Stimulated activated CD4-positive, alpha-beta T cell treated with anti-CD3 and anti-CD28 coated beads, Interleukin-2, amount 100 ng/mL, for 24 hours (primary cell): ENCODE results near the gene KLHL33.
"Not testable (repeated sequence)": the region's sequence is repeated elsewhere in the genome, so short reads cannot be mapped to it uniquely, and the experiment has no call there.

Experiments
- DNase-seq, 2 donors: peaks; one replicate each; pipeline ENCODE4 v3.0.0-alpha.2; 2020

The KLHL33 gene

DNA sequence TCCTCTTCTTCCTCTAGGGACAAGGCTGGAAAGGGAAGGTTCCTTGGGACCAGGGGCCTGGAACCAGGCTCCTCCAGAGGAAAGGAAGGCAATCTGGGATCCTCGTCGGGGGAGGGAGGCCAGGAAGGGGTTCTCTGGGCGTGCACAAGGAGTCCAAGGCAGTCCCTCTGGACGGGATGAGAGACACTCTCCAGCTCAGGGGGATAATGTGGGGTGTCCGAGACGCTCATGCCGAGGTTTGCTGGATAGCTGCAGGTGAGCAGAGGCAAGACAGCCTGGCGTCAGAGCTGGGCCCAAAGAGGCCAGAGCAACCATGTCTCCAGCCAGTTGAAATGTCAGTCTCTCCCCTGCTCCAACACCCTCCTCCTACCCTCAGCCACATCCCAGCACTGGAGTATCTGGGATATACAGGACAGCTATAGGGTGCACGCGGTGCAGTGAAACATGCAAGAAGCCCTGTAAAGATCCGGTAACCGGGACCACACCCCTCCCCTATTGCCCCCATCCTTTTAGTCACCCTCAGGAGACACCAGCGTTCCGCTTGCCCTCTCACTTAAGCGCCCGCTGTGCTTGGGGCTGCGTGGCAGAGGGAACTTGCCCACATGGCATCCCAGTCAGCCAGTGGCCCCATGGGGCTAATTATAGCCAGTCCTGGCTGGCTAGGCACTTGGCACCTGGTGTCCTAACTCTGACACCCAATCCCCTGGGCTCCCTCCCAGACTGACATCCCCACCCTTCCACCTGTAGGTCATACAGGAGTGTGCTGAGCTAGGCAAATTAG lies at the start of gene KLHL33:
Gene KLHL33, minus strand, starts transcription at position 585 of the 781 bp plus-strand sequence. Its CDS starts 355 bp downstream, at position 230.
- no peak for DNase-seq

DNA sequence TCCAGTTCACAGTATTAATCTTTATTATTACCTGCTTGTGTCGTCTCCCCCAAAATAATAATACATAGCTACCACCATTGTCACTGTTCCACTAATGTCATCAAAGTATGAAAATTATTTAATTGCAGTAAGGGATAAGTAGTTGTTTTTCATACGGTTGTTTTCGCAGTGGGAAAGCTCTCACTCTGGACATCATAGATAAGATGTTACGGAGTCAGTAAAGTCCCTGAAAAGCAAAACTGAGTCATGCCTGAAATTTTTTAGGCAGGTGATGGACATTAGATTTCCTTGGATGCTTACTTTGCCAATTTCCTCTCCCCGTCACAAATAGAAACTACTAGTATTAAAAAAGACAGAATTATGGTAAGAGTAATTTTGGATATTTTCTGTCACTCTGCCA lies 46.4 kb upstream of the KLHL33 start:
- DNase-seq: no peak

DNA sequence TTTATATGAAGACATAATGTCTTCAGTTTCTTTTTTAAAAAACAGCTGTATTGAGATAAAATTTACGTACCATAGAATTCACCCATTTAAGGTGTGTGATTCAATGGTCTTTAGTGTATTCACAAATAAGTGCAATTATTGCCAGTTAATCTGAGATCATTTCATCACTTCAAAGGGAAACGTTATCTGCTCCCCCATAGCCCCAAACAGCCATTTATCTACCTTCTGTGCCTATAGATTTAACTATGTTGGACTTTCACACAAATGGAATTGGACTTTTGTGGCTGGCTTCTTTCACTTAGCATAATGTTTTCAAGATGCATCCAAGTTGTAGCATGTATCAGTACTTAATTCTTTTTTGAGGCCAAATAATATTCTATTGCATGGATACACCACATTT lies 42.9 kb upstream of the KLHL33 start:
- DNase-seq: no peak

DNA sequence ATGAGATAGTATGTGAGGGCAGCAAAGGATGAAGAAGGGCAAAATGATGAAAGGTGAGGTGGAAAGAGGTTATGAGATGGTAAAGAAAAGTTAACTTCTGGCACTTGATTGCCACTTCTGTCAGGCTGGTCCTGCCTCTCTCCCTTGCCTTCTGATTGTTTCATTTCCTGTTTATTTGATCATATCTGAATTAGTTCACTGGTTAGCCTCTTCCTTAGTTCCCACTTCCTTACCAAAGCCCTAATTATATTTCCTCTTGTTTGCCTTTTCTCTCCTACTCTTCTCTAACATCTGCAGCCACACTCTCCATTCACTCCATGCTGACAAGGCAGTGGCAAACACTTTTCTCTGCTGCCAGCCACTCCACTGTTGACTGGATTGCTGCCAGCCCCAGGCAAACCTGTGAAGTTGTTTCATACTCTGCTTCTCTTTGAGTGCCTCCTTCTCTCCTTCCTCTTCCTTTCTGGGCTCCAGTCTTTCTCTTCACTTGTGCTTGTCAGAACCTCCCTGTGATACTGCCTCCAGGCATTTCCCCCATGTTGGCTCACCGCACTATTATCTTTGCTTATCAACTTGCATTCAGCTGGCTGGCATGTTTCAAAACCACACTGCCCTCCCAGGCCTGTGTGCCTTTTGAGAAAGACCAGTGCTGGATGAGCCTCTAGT lies 41.4 kb upstream of the KLHL33 start:
- DNase-seq: no peak

DNA sequence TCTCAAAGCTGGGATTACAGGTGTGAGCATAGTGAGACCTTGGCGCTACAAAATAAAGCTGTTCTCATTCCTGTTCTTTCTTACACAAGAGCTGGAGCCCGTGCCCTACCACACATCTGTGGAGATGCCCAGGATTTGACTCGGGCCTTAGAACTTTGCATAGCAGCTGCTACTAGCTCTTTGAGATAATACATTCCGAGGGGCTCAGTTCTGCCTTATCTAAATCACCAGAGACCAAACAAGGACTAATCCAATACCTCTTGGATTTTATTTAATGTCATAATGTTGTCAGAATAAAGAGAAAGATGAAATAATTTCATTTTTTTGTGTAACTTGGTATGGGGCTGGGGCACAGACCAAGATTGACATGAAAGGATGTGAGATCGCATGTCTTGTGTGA lies 40.8 kb upstream of the KLHL33 start:
- DNase-seq: no peak

DNA sequence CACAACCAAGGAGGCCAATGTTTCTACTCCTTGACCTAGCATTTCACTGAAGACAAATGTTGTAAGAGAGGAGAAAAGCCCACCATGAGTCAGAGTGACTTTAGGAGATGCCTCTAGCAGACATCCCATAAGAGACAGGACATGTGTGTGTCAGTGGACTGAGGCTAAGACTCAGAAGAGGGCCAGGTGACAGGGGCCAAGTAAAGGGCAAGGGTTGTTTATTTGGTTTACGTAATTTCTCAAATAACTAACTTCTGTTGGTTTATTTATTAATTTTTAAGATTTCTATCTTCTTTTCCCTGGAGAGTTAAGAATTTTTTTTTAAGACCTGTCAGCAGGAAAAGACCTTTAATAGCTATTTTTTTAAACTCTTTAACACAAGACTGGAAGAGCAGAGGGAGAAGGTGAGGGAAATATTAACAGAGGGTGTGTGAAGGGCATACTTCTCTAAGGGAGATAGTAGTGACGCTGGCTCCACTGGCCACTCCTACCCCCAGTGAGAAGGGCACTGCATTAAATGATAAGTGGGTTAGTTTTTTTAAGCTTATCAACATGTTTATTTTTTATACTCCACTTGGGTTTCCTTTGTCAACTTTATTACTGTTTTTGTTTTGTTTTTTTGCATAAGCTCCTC lies 36.7 kb upstream of the KLHL33 start:
- no peak for DNase-seq

DNA sequence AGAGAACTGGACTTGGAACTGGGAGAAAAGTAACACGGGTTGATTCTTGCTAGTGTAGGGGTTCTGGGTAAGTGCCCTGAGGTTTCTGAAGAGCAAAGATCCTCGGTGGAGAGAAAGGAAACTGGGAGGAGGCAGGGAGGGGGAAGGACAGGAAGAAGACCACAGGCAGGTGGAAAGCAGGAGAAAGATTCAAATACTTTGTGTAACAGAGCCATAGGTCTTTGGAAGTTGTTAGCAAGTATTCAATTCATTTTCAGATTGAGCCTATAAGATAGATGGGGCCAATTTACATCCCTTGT lies 34.6 kb upstream of the KLHL33 start:
- DNase-seq: no peak

GRCh38 chr14:20469890-20470602 lies 34.1 kb upstream of the KLHL33 start:
- peak; percentile 64 to 73 for DNase-seq

- peak; percentile 88 to 89 for DNase-seq
Observed at GRCh38 chr14:20469242-20469889, 33.4 kb upstream of the KLHL33 start, which contains the start of gene PNP. TSS of gene PNP (plus strand) at chr14:20469406. CDS start at chr14:20469525, 119 bp downstream.

DNA sequence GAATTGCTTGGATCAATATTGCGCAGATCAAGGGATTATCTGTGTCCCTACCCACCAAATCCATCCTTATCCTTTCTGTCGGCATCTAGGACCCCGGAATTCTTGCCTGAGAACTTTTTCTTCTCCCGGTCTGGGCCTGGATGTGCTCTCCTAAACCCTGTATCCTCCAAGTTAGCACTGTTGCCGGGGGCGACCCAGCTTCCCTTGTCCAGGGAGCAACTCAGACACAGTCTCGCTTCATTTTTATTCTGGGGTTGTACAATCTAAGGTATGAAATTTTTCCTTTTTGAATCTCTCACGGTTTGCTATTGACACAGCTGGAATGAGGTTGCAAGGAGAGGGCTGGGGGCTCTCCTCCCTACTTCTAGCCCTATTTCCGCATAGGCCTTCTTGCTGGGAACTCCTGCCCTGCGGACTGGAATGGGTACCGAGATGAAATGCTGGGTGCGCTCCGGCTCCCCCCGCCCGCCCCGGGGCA lies 32.8 kb upstream of the KLHL33 start:
- DNase-seq: no peak

GRCh38 chr14:20461225-20462141 lies 25.5 kb upstream of the KLHL33 start, which contains the start of gene PIP4P1:
TSS of gene PIP4P1 (minus strand) at chr14:20461434. CDS start at chr14:20461325, 109 bp downstream.
- DNase-seq: peak; percentile 97 to 98

DNA sequence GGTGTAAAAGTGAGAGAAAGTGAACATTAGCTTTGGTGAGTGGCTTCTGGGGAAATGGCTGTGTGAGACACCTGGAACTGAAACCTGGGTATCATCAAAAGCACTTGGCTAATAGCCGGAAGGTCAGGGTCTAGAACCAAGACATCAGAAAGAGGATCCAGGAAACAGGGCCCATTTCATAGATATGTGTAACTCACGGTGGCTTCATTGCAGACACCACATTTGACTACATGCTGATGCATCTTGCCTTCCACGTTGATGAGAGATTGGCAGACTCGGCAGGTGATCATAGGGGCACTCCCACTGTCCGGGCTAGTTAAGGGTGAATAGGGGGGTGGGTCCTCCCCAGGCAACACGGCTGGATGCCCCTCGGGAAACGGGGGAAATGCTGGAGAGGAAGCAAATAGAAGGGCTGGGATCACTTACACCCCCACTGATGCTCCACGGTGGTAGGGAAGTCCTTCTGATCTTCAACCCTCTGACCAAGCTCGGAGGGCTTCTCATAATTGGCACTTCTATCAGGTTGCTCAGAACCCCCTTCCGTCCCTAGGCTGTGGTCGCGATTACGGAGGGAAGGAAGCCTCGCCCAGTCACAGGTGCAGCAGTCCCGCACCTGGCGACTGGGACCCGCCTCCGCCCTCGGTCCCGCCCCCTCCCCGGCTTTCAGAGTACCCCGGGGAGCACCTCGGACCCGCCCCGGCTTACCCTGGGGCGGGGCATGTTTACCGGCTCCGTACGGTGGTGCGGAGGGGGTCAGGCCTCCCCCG lies 24.7 kb upstream of the KLHL33 start:
- peak; percentile 45 to 55 for DNase-seq

DNA sequence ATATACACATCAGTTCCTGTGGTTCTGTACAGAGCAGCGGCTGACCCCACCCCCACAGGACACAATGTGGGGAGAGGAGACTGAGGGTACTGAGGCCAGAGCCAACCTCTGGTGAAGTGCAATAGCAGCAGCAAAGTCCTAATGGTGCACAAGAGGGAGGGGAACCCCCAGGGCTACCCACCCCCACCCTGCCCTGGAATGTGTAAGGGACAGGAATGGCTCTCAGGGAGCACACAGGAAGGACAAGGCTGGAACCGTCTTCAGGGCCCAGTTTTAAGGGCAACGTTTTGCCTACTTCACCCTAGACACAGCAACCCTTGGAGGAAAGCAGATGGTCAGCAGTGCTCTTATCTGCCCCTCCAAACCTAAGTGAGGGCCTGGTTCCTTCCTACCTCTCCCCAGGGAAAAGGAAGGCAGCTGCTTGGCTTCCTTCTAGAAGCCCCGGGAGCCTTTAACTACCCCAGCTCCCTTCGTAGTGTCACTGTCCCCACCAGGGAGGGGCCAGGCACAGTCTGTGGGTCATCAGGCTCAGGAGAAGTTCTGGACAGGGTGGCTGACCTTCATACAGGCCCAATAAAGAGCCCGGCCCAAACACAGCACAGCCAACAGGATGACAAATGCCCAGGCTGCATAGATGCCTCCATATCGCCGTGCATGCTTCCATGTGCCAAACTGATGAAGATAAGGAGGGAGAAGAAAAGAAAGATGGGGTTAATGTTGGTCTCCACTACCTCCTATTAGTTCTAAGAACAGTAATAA lies 22.2 kb upstream of the KLHL33 start:
- DNase-seq: no peak

- DNase-seq: no peak
Observed at GRCh38 chr14:20456971-20457370, 21.0 kb upstream of the KLHL33 start.

DNA sequence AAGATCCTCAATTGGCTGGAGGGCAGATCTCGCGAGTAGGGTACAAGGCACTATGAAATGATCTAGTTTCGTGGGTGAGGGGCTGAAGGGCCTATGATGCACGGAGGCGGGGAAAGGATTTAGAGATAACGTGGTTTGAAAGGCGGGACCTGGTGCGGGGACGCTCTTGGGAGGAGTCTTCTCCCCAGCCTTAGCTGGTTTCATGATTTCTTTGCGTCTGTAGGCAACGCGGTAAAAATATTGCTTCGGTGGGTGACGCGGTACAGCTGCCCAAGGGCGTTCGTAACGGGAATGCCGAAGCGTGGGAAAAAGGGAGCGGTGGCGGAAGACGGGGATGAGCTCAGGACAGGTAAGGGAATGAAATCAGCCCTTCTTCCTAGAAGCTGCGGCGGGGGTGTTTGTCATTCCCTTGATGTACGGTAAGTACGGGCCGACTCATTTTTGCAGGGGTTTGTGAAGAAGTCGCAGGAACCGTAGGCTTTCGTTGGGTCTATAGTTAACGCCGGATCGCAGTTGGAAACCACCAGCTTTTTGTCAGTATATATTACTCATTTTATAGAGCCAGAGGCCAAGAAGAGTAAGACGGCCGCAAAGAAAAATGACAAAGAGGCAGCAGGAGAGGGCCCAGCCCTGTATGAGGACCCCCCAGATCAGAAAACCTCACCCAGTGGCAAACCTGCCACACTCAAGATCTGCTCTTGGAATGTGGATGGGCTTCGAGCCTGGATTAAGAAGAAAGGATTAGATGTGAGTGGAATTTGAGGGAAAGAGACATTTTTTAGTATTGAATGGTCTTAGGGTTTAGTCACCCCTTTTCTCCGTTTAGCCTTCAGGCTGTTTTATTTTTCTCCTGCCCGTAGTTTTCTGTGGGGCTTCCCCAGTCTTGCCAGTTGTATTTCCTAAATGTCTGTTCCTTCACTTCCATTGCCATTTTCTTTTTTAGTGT lies 19.7 kb upstream of the KLHL33 start:
- no peak for DNase-seq

DNA sequence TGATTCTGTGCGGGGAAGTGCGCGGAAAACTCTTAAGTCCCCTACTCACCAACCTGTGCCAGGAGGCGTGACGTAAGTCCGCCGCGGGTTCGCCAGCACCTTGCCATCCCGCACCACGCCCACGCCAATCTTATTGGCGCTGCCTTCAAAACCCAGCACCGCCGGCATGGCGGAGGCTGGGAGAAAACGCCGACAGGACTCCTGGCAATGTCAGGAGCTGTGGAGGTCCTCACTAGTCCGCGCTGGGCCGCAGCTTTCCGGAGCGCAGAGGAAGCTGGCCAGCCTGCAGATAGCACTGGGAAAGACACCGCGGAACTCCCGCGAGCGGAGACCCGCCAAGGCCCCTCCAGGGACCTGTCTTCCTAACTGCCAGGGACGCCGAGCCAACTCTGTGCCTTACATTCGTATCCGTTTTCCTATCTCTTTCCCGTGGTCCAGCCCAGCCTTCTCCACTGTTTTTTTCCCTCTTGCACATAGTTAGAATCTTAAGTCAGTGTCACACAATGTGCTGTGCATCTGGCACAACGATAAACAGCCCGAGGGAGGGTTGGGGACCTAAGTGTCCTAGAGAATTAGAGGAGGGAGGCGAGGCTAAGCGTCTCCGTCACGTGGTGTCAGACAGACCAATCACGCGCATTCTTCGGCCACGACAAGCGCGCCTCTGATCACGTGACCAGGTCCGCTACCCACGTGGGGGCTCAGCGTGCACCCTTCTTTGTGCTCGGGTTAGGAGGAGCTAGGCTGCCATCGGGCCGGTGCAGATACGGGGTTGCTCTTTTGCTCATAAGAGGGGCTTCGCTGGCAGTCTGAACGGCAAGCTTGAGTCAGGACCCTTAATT lies 18.8 kb upstream of the KLHL33 start, which contains the start of the genes APEX1 and OSGEP:
Gene APEX1, plus strand, starts transcription at position 711 of the 839 bp plus-strand sequence. CDS start 420 bp downstream, outside the sequence.
Gene OSGEP, minus strand, starts transcription at position 297 of the 839 bp plus-strand sequence. Its CDS starts 129 bp downstream, at position 168.
- peak; percentile 97 for DNase-seq

- not testable (repeated sequence) for DNase-seq
Observed at GRCh38 chr14:20452831-20453230, 16.9 kb upstream of the KLHL33 start.
